NCI-H1694 (cell line): ENCODE results near the gene RHOD.

Source experiments
- DNase-seq: peaks from one replicate; lab custom pipeline; 2025; lab: John Stamatoyannopoulos, UW

RHOD gene

GRCh38 chr11:67056267-67057204, at the start of gene RHOD:
Gene RHOD, plus strand, starts transcription at chr11:67056847. Its CDS starts 56 bp downstream, at chr11:67056903.
- no peak for DNase-seq

DNA sequence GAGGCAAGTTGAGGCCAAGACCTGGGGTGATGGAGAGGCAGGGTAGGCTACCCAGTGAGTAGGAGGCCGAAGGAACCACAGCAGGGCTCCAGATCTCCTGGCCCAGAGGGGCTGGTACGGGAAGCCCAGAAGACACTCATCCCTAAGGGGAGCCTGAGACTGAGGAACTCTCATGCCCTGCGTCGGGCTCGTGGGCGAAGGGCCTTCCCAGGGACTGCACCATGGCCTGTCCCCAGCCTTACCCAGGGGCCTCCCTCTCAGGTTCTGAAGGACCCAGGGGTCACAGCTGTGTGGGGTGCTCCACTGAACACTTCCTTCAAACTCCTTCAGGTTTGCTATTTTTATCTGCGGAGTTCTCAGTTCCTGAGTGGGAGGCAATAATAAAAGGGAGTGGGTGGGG, 49.5 kb upstream of the RHOD start:
- DNase-seq: no peak

DNA sequence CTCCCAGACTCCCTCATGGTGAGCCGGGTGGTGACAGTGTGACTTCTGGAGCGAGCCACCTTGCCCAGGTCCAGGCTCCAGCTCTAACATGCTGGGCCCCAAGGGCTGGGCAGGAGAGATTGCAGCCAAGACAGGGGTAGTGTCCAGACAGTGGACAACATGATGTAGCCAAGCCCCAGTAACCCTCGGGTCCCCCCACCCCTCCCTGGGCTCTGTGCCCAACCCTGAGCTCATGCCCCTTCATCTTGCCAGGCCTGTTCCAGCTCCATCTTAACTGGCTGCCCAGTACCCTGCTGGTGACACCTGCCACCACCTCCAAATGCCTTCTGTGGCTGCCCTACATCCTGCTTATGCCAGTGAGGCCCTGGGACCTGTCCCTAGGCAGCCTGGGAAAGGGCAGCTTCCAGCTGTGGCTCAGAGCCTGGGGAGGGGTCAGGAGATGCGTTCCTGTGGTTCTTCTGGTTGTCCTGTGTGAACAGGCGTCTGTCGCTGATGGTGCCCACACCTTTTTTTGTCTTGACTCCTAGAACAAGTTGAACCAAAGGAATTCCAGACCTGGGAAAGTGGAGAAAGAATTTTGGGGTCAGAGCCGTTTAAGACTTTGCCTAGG, 46.2 kb upstream of the RHOD start:
- DNase-seq: no peak

DNA sequence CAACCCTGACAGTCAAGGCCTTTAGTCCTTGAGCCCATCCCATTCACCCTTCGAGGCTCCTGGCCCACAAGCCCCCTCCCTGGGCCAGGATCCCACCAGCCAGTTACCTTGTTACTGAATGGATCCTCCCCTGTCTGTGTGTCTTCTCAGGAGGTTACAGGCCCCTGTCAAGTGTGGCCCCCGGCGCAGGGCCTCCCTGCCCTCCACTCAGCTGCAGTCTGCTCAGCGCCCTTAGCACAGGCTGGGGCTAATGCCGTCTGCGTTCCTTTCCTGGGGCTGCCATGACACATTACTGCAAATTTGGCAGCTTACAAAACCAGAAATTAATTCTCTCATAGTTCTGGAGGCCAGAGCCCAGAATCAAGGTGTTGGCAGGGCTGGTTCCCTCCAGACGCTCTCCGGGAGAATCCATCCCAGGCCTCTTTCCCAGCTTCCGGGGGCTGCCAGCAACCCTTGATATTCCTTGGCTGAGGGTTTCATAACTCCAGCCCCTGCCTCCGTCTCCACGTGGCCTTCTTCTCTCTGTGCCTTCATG, 43.1 kb upstream of the RHOD start:
- DNase-seq: no peak

DNA sequence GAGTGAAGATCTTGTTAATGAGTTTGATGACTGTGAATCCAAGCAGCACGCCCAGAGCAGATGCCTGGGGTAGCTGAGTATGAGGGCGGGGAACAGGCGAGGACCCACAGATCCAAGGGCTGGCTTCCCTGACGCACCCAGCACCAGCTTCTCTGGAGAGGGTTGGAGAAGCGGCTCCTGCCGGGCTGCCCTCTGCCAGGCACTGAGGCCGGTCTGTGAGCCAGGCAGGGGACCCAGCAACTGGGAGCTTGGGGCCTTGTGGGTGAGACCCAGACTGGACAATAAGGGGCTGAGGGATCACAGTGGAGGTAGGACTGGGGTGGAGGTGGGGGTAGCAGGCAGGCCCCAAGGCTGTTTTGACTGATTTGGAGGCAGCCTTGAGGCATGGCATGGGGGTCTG, 42.3 kb upstream of the RHOD start:
- DNase-seq: no peak

DNA sequence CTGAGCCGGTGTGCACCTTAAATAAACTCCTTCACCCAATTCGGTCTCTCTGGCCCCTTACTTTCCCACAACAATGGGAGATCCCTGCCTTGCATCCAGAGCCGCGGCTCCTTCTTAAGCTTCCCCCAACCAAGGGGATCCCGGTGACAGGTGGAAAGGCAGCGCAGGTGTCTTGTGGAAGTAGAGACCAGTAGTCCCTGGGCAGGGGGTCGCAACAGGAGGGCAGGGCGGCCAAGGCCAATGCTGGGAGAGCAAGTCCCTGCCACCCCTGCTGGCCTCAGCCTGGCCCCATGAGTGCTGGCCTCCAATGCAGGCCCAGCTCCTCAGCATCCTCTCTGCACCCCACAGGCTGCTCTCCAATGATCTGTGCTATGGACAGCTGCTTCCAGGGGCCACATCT, 41.6 kb upstream of the RHOD start:
- DNase-seq: no peak

DNA sequence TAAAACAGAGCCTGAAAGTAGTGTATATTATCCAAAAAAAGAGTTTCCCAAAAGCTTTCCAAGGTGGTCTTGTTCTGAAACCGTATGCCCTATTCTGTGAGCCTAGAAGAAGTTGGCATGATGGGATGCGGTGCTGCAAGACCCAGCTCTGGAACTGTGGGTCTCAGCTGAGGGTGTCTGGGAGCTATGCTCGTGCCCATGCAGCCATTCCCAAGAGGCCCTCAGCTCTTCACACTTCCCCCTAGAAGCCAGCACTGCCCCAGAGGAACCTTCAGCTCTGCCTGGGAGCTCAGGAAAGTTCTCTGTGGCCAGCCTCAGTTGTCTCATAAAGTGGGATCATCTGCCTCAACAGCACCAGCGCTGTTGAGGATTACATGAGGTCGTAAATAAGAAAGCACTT, 40.1 kb upstream of the RHOD start:
- DNase-seq: no peak

DNA sequence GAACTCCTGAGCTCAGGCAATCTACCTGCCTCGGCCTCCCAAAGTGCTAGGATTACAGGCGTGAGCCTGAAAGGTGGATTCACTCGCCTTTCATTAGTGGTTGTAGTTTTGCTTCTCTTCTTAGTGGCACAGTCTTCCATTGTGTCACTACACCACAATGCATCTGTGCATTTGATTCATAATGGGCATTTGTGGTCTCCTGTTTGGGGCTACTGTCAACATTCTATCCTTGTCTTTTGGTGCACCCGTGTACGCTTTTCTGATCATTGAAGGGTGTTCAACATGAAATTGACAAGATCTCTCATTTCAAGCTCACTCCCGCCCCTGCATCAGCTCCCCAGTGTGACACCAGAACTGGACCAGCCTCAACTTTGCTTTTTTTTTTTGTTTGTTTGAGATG, 35.7 kb upstream of the RHOD start:
- no peak for DNase-seq

DNA sequence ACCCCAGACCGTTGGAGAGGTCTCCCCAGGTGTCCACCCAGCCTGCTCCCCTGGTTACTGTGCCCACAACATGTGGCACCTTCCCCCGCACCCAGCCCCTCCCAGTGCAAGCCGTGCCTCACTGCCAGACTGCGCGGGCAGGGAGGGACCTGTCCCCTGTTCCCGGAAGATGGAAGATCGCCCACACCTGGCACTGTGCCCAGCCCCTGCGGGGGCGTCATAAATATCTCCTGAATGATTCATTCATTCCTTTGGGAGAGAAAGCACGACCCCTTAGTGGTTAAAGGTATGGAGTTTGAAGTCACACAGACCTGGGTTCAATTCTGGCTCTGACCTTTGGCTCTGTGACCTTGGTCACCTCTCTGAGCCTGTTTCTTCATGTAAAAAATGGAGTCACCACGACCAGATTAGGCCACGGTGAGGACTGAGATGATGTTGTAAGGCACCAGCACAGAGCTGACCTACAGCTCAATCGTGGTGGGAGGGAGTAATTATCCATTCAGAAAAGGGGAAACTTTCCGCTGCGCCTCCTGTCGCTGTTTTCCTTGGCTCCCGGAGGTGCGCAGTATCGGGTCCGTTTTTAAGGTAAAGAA, 34.2 kb upstream of the RHOD start:
- DNase-seq: peak; percentile 53

- DNase-seq: no peak
Measured at GRCh38 chr11:67022961-67023956, 33.4 kb upstream of the RHOD start, which contains the start of gene SYT12. Gene SYT12, plus strand, starts transcription at chr11:67023134. Its CDS starts 7,011 bp downstream, at chr11:67030145.

DNA sequence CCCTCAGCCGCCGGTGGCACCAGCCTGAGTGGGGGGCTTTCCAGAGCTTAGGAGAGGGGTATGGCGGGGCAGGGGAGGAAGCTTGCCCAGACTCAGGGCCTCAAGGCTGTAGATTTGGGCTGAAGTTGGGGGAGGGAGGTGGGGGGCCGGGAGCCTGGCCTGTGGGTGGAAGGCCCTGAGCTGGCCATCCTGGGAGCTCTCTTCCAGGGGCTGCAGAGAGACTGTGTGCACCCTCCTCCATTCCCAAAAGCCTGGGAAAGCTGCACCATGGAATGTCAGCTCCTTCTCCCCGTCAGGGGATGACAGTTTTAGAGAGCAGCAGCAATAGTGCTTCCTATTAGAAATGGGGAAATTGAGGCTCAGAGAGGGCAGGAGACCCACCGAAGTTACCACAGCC, 32.7 kb upstream of the RHOD start:
- DNase-seq: no peak

DNA sequence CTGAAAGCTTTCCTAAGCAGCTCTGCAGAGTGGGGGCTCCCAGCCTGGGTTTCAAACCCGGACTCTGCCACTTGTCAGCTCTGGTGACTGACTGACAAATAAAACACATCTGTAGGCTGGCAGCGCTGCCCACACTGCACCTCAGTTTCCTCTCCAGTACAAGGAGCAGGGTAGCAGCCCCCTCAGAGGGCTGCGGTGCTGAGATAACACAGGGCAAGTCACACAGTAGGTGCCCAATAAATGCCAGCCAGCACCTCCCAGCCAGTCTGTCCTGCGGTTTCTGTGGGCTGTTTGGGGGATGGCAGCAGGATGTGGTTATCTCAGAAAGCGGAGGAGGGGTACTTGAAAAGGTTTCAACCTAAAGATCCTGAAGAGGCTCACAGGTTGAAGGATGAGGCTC, 32.2 kb upstream of the RHOD start:
- no peak for DNase-seq

DNA sequence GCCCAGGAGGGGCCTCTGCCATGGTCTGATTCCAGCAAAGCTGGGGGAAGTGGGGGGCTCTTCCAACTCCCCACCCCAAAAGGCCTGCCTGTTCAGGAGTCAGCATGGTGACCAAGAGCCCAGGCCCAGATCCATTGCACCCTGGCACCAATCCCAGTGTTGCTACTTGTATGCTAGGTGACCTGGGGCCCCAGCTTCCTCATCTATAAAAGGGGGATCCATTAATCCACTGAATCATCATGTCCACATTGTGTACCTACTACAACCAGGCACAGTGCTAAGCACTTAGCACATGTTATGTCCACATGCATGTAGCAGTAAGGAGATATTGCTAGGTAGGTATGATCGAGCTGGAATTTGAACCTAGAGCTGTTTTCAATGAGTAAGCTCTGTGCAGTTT, 31.7 kb upstream of the RHOD start:
- no peak for DNase-seq

- DNase-seq: no peak
Measured at GRCh38 chr11:67025750-67026149, 30.9 kb upstream of the RHOD start.

DNA sequence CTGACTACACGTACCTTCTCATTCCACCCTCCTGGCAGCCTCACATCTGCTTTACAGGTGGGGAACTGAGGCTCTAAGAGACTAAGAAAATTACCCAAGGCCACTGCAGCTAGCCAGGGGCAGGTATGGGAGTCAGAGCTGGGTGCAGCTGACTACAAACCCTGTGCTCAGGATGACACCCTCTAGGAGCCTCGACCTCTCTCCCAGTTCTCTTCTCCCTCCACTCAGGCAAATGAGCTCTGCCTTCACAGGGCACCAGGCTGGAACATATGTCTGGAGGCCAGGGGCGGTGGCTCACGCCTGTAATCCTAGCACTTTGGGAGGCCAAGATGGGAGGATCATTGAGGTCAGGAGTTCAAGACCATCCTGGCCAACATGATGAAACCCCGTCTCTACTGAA, 29.7 kb upstream of the RHOD start:
- DNase-seq: no peak

GRCh38 chr11:67027483-67027930, 29.1 kb upstream of the RHOD start:
- no peak for DNase-seq

- DNase-seq: no peak
Measured at GRCh38 chr11:67027943-67028542, 28.6 kb upstream of the RHOD start.

DNA sequence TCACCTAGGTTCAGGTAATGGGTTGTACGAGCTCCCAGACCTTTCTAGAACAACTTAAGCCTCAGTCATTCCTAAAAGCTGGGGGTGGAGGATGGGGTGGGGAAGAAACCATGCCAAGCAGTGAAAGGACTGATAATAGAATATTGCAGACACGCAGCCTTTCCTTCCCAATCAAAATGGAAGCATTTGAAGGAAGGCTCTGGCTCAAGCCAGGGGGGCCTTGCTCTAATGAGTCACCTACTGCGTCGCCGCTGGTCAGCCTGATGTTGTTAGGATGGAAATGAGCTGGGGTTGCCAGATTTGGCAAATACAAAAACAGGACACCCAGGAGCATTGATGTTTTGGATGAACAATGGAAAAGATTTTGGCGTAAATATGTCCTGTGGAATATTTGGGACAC, 27.5 kb upstream of the RHOD start:
- DNase-seq: no peak

- no peak for DNase-seq
Measured at GRCh38 chr11:67030976-67031375, 25.7 kb upstream of the RHOD start.

DNA sequence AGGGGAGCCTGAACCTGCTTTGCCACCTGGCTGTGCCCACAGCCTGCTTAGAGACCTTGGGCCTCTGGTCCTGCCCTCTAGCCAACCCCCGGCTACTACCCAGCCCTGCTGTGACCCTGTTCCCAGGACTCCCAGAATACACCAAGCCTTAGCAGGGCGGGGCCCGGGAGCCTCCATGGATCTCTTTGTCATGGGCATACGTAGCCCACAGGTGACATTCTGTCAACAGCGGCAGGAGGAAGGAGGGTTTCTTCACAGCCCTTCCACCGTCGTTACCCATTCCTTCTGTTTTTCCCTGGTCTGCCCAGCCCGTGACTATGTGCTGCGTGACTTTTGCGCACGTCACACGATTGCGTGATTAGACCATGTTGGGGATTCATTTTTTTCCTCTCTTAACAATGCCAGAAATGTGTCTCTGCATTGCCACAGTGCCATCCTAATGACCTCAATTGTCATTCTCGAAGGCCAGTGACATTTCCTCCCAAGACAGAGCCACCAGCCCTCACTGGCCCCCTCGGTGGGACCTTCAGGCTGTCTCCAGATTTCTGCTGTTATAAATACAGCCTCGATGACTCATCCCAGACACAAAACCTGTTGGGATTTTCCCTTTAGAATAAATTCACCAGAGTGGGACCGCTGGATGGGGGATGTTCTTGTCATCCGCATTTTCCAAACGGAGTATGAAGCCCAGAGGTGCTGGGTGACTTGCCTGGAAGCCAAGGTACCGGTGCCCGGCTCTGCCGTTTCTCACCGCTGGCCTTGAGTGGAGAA, 24.7 kb upstream of the RHOD start:
- no peak for DNase-seq
